ENCODE data around the gene CRADD.
"Not testable (repeated sequence)": the region's sequence is repeated elsewhere in the genome, so short reads cannot be mapped to it uniquely, and the experiment has no call there.

CRADD gene

DNA sequence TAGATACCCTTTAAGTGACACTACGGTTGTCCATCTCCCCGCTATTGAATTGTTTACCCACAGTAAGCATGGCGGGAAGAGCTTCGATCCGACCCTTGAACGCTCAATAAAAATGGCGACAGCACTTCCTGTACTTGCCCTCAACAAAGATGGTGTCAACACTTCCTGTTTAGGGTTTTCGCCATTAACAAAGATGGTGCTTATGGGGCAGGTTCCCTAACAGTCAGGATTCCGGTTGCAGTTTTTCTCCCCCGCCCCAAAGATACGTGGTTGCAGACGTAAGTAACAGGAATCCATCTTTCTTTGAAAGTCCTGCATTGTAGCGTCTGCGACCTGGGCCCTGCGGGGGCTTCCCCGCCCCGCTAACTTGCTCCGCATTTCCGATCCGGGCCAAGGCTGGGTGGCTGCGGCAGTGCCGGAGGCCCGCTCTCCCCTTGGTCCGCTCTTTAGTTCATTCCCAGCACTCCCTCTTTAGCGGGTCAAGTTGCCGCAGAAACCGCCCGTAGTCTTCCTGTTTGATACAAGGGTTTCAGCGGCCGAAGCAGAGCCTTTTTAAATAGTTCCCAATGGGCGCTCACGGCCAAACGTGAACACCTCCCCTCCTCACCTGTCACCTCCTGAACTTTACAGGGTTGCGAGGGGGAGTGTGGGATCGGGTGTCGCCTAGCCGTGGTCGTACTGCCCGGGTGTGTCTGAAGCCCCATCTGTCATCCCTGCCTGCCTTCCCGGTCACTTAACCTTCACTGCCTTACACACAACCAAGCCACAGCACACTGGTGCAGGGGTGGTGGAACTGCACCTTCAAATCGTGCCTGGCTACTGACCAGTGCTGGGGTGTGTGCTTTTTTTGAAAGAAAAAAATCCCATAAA lies at the start of gene CRADD:
Gene CRADD, plus strand, starts transcription at position 181 of the 870 bp plus-strand sequence.
- H3K4me1 ChIP-seq (ENCODE audit: control insufficient read depth, insufficient read depth, low read length), result peaks cover 8% of the 10 kb centered on the region

DNA sequence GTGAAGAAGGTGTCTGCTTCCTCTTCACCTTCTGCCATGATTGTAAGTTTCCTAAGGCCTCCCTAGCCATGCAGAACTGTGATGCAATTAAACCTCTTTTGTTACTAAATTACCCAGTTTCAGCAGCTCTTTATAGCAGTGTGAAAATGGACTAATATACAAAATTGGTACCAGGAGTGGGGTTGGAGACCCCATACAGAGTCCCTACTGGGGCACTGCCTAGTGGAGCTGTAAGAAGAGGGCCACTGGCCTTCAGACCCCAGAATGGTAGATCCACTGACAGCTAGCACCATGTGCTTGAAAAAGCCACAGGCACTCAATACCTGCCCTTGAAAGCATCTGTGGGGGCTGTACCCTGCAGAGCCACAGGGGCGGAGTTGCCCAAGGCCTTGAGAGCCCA lies 44.8 kb upstream of the CRADD start:
- Histone ChIP-seq H3K4me3 (ENCODE audit: low read length) (no peak overlapping the region), H3K36me3 (ENCODE audit: control insufficient read depth, insufficient read depth, low read length) (no peaks in the 10 kb centered on the region), H3K27me3 (ENCODE audit: control insufficient read depth, insufficient read depth, low read length) (no peaks in the 10 kb centered on the region), H3K9ac (ENCODE audit: low read length) (no peak overlapping the region), H3K27ac (ENCODE audit: low read depth, low read length) (no peak overlapping the region), H3K4me1 (ENCODE audit: control insufficient read depth, insufficient read depth, low read length) (no peaks in the 10 kb centered on the region)

More for the DNA sequence above, at the start of gene CRADD:
- Histone ChIP-seq H3K4me3 (ENCODE audit: low read length) (peak within 1 kb of the TSS; percentile 76), H3K27me3 (ENCODE audit: control insufficient read depth, insufficient read depth, low read length) (no peaks in the 10 kb centered on the region), H3K9ac (ENCODE audit: low read length) (peak within 1 kb of the TSS; percentile 90), H3K27ac (ENCODE audit: low read depth, low read length) (peak within 1 kb of the TSS; percentile 92), H3K36me3 (ENCODE audit: control insufficient read depth, insufficient read depth, low read length) (no peaks in the 10 kb centered on the region)

DNA sequence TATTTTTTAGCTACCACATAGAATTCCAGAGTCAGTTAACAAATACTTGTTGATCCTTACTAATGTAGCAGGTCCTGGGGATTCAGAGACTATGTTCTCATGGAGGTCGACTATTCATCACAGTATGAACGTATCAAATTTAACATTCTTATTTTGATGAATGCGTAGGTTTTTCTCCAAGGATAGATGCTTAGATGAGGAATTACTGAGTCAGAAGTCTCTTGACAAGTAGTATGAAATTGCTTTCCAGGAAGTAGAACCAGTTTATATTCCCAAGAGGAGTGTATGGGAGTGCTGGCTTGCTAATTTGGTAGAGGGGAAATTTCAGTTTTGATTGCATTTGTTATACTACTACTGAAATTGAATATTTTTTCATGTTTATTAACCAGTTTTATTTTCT lies 42.8 kb upstream of the CRADD start:
- H3K27me3 ChIP-seq (ENCODE audit: control insufficient read depth, insufficient read depth, low read length), result no peaks in the 10 kb centered on the region
- H3K36me3 ChIP-seq (ENCODE audit: control insufficient read depth, insufficient read depth, low read length), result no peaks in the 10 kb centered on the region
- no peak overlapping the region for H3K4me3 ChIP-seq (ENCODE audit: low read length)
- no peak overlapping the region for H3K27ac ChIP-seq (ENCODE audit: low read depth, low read length)
- no peak overlapping the region for H3K9ac ChIP-seq (ENCODE audit: low read length)
- no peaks in the 10 kb centered on the region for H3K4me1 ChIP-seq (ENCODE audit: control insufficient read depth, insufficient read depth, low read length)

DNA sequence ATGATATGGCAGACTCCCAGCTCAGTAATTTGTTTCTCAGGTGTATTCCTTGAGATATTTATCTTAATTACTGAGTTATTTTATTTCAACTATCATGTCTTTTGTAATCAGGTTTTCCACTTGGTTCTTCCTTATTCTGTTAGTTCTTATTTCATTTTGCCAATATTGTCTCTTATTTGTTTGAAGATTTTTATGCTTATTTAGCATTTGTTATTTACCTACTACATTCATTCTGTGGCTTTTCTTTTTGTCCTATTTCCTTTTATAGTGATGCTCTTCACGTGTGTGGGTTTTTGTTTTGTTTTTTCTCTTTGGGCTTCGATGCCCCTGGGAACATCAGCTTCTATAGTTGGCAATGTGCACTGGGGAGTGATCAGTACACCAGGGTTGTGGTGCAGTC lies 40.5 kb upstream of the CRADD start:
- Histone ChIP-seq H3K9ac (ENCODE audit: low read length) (no peak overlapping the region), H3K4me3 (ENCODE audit: low read length) (no peak overlapping the region), H3K36me3 (ENCODE audit: control insufficient read depth, insufficient read depth, low read length) (no peaks in the 10 kb centered on the region), H3K4me1 (ENCODE audit: control insufficient read depth, insufficient read depth, low read length) (no peaks in the 10 kb centered on the region), H3K27me3 (ENCODE audit: control insufficient read depth, insufficient read depth, low read length) (no peaks in the 10 kb centered on the region), H3K27ac (ENCODE audit: low read depth, low read length) (no peak overlapping the region)

DNA sequence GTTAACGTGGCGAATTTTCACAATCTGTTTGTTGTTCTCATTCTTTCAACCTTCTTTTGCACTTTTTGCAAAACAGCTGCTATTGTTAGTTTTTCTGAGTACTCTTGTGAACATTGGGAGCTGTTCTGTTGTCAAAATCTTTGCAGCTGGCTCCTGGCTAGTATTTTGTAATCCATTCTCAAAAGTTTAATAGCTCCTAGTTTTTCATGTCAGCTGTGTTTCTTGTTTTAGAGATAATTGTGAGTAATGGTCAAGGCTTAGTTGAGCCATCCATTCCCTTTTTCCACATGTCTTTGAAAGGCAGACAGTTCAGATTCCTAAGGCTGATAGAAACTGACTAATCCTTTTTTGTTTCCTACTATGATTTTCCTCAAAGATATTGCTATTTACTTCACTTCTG lies 39.1 kb upstream of the CRADD start:
- no peaks in the 10 kb centered on the region for H3K4me1 ChIP-seq (ENCODE audit: control insufficient read depth, insufficient read depth, low read length)
- H3K27me3 ChIP-seq (ENCODE audit: control insufficient read depth, insufficient read depth, low read length), result no peaks in the 10 kb centered on the region
- no peaks in the 10 kb centered on the region for H3K36me3 ChIP-seq (ENCODE audit: control insufficient read depth, insufficient read depth, low read length)
- H3K27ac ChIP-seq (ENCODE audit: low read depth, low read length), result no peak overlapping the region
- H3K4me3 ChIP-seq (ENCODE audit: low read length), result no peak overlapping the region
- no peak overlapping the region for H3K9ac ChIP-seq (ENCODE audit: low read length)

DNA sequence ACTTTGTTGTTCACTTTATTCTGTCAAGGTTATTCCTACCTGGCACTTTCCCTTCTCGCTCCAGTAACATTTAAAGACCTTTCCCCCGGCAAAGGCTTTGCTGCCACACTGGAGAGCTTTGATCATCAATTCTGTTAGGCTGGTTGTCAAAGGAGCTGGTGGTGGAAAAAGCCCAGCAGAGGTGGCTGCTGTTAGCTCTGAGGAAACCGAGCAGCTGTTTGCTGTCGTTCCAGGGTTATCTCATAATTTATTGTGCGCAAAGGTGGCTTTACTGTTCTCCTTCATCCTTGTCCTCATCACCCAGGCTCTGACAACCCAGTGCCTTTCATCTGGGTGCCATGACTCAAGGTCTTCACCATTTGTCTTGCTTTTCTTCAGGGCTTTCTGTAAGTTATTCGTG lies 38.2 kb upstream of the CRADD start:
- Histone ChIP-seq H3K36me3 (ENCODE audit: control insufficient read depth, insufficient read depth, low read length) (no peaks in the 10 kb centered on the region), H3K4me1 (ENCODE audit: control insufficient read depth, insufficient read depth, low read length) (no peaks in the 10 kb centered on the region), H3K27ac (ENCODE audit: low read depth, low read length) (no peak overlapping the region), H3K9ac (ENCODE audit: low read length) (no peak overlapping the region), H3K4me3 (ENCODE audit: low read length) (no peak overlapping the region), H3K27me3 (ENCODE audit: control insufficient read depth, insufficient read depth, low read length) (no peaks in the 10 kb centered on the region)

DNA sequence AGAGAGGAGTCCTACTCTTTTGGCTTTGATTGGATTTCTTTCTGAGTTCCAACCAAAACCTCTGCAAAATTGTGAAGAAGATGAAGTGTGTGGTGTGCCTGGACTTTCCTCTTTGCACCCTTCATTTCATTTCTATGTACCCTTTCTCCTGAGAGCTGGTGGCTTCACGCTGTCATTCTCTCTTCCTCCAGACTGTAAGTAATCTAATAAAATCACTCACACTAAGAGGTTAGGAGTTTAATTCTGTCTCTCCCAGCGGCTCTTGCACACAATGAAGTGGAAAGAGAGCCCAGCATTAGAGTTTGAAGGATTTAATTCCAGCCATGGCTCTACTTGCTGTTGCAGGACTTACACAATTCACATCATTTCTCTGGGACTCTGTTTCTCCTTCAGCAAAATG lies 37.8 kb upstream of the CRADD start:
- no peak overlapping the region for H3K27ac ChIP-seq (ENCODE audit: low read depth, low read length)
- no peak overlapping the region for H3K4me3 ChIP-seq (ENCODE audit: low read length)
- no peaks in the 10 kb centered on the region for H3K27me3 ChIP-seq (ENCODE audit: control insufficient read depth, insufficient read depth, low read length)
- H3K4me1 ChIP-seq (ENCODE audit: control insufficient read depth, insufficient read depth, low read length), result no peaks in the 10 kb centered on the region
- no peaks in the 10 kb centered on the region for H3K36me3 ChIP-seq (ENCODE audit: control insufficient read depth, insufficient read depth, low read length)
- H3K9ac ChIP-seq (ENCODE audit: low read length), result no peak overlapping the region

DNA sequence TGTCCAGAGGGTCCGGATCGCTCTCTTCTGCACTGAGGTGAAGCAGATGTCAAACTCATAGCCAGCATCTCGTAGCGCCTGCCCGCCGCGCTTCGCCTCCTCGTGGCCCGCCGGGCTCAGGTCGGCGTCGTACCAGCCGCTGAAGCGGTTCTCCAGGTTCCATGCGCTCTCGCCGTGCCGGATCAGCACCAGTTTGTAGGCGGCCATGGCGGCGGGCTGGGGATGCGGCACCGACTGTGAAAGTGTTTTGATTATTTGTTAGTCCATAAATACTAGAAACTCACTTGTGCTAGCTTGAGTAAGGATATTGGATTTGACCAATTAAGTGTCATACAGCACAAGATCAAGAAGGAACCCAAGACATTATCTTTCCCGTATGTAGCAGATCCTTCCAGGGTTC lies 35.8 kb upstream of the CRADD start:
- H3K4me1 ChIP-seq (ENCODE audit: control insufficient read depth, insufficient read depth, low read length); H3K27ac ChIP-seq (ENCODE audit: low read depth, low read length); H3K4me3 ChIP-seq (ENCODE audit: low read length); H3K36me3 ChIP-seq (ENCODE audit: control insufficient read depth, insufficient read depth, low read length); H3K27me3 ChIP-seq (ENCODE audit: control insufficient read depth, insufficient read depth, low read length); H3K9ac ChIP-seq (ENCODE audit: low read length): not testable (repeated sequence)

DNA sequence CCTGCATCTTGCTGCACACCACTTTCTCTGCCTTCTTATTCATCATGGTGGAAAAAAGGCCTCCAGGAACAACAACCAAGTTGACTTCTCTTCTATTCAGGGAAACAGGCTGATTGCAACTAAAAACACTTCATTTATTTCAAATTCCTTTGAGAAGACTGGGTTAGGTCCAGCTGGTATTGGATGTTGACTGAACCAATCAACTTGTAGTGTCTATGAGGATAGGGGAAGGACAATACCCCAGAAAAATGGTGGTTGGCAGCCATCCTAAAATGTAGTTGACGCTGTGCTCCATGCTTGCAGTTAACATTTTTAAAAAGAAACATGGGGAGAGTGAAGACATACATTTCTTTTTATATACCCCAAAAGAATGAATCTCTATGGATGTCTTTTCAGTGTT lies 34.4 kb upstream of the CRADD start:
- H3K27me3 ChIP-seq (ENCODE audit: control insufficient read depth, insufficient read depth, low read length), result no peaks in the 10 kb centered on the region
- no peak overlapping the region for H3K27ac ChIP-seq (ENCODE audit: low read depth, low read length)
- no peak overlapping the region for H3K4me3 ChIP-seq (ENCODE audit: low read length)
- no peak overlapping the region for H3K9ac ChIP-seq (ENCODE audit: low read length)
- H3K36me3 ChIP-seq (ENCODE audit: control insufficient read depth, insufficient read depth, low read length), result no peaks in the 10 kb centered on the region
- no peaks in the 10 kb centered on the region for H3K4me1 ChIP-seq (ENCODE audit: control insufficient read depth, insufficient read depth, low read length)

DNA sequence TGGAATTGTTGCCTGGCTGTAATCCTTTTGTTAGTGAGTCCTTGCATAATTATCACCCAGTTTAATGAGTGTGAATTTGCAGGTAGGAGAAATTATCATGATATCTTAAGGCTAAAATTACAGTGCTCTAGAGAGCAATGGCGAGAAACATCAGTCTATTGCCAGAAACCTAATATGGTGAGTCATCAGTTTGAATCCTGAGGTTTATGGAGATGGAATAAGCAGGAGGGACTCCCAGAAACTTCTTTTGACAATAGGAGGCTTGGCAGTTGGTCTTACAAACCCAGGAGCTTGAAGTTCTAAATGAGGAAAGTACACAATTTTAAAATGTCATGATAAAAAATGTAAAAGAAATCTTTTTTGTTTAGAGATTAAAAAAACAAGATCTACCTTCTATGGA lies 31.5 kb upstream of the CRADD start:
- Histone ChIP-seq H3K4me1 (ENCODE audit: control insufficient read depth, insufficient read depth, low read length) (no peaks in the 10 kb centered on the region), H3K4me3 (ENCODE audit: low read length) (no peak overlapping the region), H3K27me3 (ENCODE audit: control insufficient read depth, insufficient read depth, low read length) (no peaks in the 10 kb centered on the region), H3K27ac (ENCODE audit: low read depth, low read length) (no peak overlapping the region), H3K9ac (ENCODE audit: low read length) (no peak overlapping the region), H3K36me3 (ENCODE audit: control insufficient read depth, insufficient read depth, low read length) (no peaks in the 10 kb centered on the region)

DNA sequence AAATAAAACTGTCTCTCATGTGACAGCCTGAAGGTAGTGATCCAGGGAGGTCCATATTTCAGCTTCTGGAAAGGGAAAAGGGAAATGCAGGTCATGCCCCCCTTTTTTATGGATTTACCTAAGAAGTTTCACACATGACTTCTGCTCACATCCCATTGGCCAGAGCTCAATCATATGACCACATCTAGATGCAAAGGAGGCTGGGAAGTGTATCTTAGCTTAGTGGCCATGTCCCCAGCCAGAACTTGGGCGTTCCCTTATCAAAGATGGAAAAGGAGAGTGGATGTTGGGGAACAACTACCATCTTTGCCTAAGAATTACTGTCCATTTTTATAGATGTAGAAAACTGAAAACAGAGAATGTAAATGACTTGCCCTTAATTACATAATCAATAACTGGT lies 26.5 kb upstream of the CRADD start:
- no peaks in the 10 kb centered on the region for H3K27me3 ChIP-seq (ENCODE audit: control insufficient read depth, insufficient read depth, low read length)
- no peak overlapping the region for H3K9ac ChIP-seq (ENCODE audit: low read length)
- H3K36me3 ChIP-seq (ENCODE audit: control insufficient read depth, insufficient read depth, low read length), result no peaks in the 10 kb centered on the region
- H3K27ac ChIP-seq (ENCODE audit: low read depth, low read length), result no peak overlapping the region
- no peak overlapping the region for H3K4me3 ChIP-seq (ENCODE audit: low read length)
- no peaks in the 10 kb centered on the region for H3K4me1 ChIP-seq (ENCODE audit: control insufficient read depth, insufficient read depth, low read length)

DNA sequence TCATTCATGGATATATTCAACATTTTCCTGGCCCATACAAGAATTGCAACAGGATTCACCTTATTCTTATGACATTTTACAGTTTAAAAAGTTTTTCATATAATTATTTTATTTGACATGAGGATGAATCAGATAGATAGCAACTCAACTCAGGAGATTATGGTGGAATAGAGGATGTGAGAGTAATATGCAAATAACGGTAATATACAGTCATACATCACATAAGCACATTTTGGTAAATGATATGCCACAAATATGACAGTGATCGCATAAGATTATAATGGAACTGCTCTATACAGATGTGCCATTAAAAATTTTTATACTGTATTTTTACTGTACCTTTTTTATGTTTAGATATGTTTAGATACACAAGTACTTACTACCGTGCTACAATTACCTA lies 24.1 kb upstream of the CRADD start:
- Histone ChIP-seq H3K27ac (ENCODE audit: low read depth, low read length) (no peak overlapping the region), H3K27me3 (ENCODE audit: control insufficient read depth, insufficient read depth, low read length) (no peaks in the 10 kb centered on the region), H3K9ac (ENCODE audit: low read length) (no peak overlapping the region), H3K36me3 (ENCODE audit: control insufficient read depth, insufficient read depth, low read length) (no peaks in the 10 kb centered on the region), H3K4me1 (ENCODE audit: control insufficient read depth, insufficient read depth, low read length) (no peaks in the 10 kb centered on the region), H3K4me3 (ENCODE audit: low read length) (no peak overlapping the region)

DNA sequence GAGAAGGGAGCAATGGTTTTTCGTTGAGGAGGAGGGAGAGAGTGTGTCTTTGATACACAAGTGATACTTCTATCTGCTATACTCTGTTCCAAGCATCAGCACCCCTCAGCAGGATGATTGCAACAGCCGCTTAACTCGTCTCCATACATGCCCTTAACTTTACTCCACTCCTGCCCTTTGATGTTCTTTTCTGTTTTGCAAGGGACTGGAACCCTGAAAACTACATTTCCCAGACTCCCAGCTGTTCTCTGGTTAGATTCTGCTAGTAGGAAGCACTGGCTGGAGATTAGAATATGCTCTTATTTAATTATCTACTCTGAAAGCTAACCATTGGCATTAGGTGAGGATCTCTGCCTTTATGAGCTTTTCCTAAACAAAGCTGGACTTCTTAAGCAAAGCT lies 23.5 kb upstream of the CRADD start:
- H3K4me1 ChIP-seq (ENCODE audit: control insufficient read depth, insufficient read depth, low read length), result no peaks in the 10 kb centered on the region
- no peak overlapping the region for H3K4me3 ChIP-seq (ENCODE audit: low read length)
- H3K27ac ChIP-seq (ENCODE audit: low read depth, low read length), result no peak overlapping the region
- H3K36me3 ChIP-seq (ENCODE audit: control insufficient read depth, insufficient read depth, low read length), result no peaks in the 10 kb centered on the region
- no peak overlapping the region for H3K9ac ChIP-seq (ENCODE audit: low read length)
- no peaks in the 10 kb centered on the region for H3K27me3 ChIP-seq (ENCODE audit: control insufficient read depth, insufficient read depth, low read length)
